Spleen (tissue), 7 donors: ENCODE measurements around the gene HPCAL1.

Experiments used
- CTCF ChIP-seq, 11 experiments: fragments of 200-600 bp in 7 of 11; fragments of 450-650 bp in 4 of 11; sonication (generic) in 4 of 11; IDR thresholded peaks in 8 of 11; conservative IDR thresholded peaks in 3 of 11; 1 replicate in 7 of 11; 2 replicates in 4 of 11; pipeline versions ENCODE4 v1.4.0 to v1.8.0; 2016 to 2021; ENCODE audit warnings: antibody characterized with exemption in 11 of 11, inconsistent platforms in 4 of 11, mild to moderate bottlenecking in 1 of 11
- POLR2AphosphoS5 ChIP-seq, 3 donors: sonication (generic); formaldehyde crosslinking; IDR thresholded peaks; one replicate each; pipeline ENCODE4 v1.5.1; 2017; ENCODE audit warnings: antibody characterized with exemption in 3 of 3
- donor health status: DM: no; HTN: no; CAD: no; lungs with moderate emphysema.
- donor health status: DM: no; HTN: no; CAD: no.
- donor health status: DM: no; HTN: no; CAD: no.

DNA sequence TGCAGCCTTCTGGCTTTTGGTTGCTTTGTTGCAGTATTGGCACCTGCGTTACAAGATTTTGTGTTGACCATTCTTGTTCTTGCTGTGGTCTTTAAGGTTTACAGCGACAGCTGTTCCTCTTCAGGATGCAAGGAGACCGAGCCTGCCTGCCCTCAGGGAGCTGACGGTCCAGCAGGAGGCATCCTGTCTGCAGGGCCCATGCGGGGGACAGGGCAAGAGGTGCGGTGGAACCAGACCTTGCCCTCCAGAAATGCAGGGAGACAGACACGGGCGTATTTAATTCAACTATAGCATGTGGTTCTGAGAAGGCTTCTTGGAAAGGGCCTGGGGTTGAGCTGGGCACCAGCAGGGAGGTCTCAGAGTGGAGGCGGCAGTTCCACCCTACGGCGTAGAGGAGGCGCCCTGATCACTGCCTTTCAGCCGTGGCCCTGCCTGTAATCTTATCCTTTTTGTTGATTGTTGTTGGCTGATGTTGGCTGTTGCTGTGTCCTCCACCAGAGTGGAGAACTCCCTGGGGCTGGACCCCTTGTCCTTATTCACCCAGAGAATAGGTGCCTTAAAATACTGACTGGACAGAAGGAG, 71.7 kb downstream of the HPCAL1 start:
- TF ChIP-seq POLR2AphosphoS5 (IDR thresholded peaks at IDR 0.05) (no peak), CTCF (IDR thresholded peaks at IDR 0.05 in 8 of 11, conservative IDR thresholded peaks at IDR 0.05 in 3 of 11) (no peak)
